T-helper 2 cell treated with Interferon-gamma antibody and Interleukin-4, amounts not matched to agents 5 μg/mL and 100 μg/mL, for 36 hours (primary cell): ENCODE measurements around the gene TANC2.

Source experiments
- DNase-seq: peaks from one replicate; pipeline ENCODE4 v3.0.0; 2021; ENCODE audit warnings: low spot score
- H3K27ac Mint-ChIP-seq: one replicate; pipeline ENCODE4 v1.8.0; 2021; ENCODE audit warnings: mild to moderate bottlenecking, mixed read lengths
- H3K27me3 Mint-ChIP-seq: one replicate; pipeline ENCODE4 v1.8.0; 2021; ENCODE audit warnings: low read depth, mixed read lengths
- H3K36me3 Mint-ChIP-seq: one replicate; pipeline ENCODE4 v1.8.0; 2021; ENCODE audit warnings: low read depth, mixed read lengths
- H3K4me1 Mint-ChIP-seq: one replicate; pipeline ENCODE4 v1.8.0; 2021; ENCODE audit warnings: low read depth, mixed read lengths
- H3K4me3 Mint-ChIP-seq: one replicate; pipeline ENCODE4 v1.8.0; 2022; ENCODE audit warnings: mild to moderate bottlenecking, moderate library complexity, mixed read lengths
- H3K9me3 Mint-ChIP-seq: one replicate; pipeline ENCODE4 v1.8.0; 2021; ENCODE audit warnings: mixed read lengths

The TANC2 gene

DNA sequence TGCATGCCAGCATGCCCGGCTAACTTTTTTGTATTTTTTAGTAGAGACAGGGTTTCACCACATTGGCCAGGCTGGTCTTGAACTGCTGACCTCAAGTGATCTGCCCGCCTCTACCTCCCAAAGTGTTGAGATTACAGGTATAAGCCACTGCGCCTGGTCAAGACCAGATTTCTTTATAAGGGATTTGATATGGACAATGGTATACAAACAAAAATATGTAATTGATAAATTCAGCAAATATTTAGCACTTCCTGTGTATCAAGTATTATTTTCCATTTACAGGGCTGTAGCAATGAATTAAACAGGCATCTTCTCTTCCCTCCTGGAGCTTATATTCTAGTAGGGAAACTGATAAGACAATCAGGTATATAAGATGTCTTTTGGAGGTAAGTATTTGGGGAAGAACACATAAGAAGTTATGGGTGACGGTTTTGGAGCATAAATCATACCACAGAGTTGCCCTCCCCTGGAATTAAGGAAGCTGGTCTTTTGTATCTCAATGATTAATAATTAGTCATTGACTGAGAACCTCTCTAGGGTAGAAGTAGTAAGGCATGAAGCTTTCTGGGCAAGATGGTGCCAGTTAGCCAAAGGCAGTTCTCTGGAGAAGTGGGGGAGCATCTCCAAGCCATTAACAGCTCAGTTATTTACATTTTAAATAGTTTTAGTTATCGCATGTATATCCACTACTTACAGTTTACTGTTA lies 35.8 kb downstream of the TANC2 start:
- H3K36me3 Mint-ChIP-seq = no peaks in the 10 kb centered on the region
- H3K27ac Mint-ChIP-seq = no peak overlapping the region
- H3K27me3 Mint-ChIP-seq = no peaks in the 10 kb centered on the region
- no peak for DNase-seq
- H3K4me3 Mint-ChIP-seq = no peak overlapping the region
- H3K9me3 Mint-ChIP-seq = no peaks in the 10 kb centered on the region
- H3K4me1 Mint-ChIP-seq = no peaks in the 10 kb centered on the region

DNA sequence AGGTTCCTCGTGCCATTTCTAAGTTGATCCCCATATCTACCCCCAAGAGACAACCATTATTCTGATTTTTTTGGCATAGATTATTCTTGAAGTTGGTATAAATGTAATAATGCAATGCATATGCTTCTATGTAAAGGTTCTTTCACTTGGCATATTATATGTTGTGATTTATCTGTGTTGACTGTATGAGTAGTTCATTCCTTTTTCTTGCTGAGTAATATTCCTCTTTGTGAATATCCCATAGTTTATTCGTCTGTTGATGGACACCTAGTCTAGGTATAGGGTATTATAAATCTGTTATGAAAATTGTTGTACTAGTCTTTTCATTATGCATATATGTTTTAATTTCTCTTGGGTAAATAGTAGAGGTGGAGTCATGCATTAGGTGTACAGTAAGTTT lies 36.6 kb downstream of the TANC2 start:
- Mint-ChIP-seq H3K4me1 (no peaks in the 10 kb centered on the region), H3K27ac (no peak overlapping the region)

DNA sequence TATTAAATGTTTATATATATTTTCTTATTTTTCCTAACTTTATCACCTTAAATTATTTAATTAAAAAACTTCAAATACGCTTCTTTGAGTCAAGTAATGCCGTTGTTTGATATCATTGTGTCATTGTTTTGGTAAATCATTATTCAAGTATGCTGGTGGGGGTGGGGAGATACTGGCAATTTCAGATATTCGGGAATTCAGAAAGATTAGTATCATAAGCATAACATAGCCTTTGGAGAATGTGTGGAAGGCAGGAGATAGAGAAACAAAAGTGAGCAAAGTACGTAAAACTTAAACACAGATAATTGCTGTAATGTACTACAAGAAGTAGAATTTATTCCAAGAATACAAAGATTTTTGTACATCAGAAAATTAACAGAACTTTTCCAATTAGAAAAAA lies 49.8 kb downstream of the TANC2 start:
- Mint-ChIP-seq H3K36me3 (no peaks in the 10 kb centered on the region), H3K4me3 (no peak overlapping the region), H3K4me1 (no peaks in the 10 kb centered on the region), H3K9me3 (peaks cover 4% of the 10 kb centered on the region), H3K27ac (no peak overlapping the region), H3K27me3 (no peaks in the 10 kb centered on the region)
- DNase-seq = no peak

More for the DNA sequence above, 36.6 kb downstream of the TANC2 start:
- Mint-ChIP-seq H3K9me3 (no peaks in the 10 kb centered on the region), H3K36me3 (no peaks in the 10 kb centered on the region), H3K27me3 (no peaks in the 10 kb centered on the region), H3K4me3 (no peak overlapping the region)
- no peak for DNase-seq
